Measurements from ENCODE around the gene ADAP1.

The ADAP1 gene

DNA sequence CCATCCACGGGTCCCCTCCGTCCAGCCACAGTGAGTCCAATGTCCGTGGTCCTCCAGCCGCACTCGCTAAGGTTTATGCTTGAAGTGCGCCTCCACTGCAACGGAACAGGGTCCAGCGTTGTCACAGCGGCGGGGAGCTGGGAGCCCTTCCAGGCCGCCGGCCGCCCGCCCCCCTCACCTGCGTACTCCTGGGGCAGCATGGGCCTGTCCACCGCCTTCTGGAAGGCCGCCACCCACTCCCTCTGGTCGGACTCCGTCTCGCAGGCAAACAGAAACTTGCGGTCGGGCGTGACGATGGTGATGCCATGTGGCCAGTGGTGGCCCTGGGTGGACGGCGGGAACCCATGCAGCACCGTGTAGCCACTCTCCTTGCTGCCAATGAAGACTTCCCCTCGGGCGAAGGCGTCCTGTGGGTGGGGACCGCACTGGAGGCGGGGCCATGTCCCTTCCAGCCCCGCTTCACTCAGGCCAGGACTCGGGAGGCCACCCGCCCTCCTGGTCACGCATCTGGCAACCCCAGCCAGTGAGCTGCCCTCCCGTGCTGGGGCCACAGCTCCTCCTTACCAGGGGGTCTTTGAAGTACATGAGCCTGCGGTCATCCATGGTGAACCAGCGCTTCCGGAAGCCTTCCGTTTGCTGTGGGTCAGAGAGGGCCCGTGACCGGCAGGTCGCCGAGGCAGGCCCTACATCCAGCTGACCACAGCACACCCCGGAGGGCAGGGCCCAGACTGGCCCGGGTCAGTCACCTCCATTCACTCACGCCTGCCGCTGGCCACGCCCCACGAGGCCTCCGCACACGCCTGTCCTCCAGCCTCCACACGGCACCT, 55.4 kb downstream of the ADAP1 start:
- TF ChIP-seq, protein P1, sequence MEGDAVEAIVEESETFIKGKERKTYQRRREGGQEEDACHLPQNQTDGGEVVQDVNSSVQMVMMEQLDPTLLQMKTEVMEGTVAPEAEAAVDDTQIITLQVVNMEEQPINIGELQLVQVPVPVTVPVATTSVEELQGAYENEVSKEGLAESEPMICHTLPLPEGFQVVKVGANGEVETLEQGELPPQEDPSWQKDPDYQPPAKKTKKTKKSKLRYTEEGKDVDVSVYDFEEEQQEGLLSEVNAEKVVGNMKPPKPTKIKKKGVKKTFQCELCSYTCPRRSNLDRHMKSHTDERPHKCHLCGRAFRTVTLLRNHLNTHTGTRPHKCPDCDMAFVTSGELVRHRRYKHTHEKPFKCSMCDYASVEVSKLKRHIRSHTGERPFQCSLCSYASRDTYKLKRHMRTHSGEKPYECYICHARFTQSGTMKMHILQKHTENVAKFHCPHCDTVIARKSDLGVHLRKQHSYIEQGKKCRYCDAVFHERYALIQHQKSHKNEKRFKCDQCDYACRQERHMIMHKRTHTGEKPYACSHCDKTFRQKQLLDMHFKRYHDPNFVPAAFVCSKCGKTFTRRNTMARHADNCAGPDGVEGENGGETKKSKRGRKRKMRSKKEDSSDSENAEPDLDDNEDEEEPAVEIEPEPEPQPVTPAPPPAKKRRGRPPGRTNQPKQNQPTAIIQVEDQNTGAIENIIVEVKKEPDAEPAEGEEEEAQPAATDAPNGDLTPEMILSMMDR (conservative IDR thresholded peaks at IDR 0.05), result no peak

DNA sequence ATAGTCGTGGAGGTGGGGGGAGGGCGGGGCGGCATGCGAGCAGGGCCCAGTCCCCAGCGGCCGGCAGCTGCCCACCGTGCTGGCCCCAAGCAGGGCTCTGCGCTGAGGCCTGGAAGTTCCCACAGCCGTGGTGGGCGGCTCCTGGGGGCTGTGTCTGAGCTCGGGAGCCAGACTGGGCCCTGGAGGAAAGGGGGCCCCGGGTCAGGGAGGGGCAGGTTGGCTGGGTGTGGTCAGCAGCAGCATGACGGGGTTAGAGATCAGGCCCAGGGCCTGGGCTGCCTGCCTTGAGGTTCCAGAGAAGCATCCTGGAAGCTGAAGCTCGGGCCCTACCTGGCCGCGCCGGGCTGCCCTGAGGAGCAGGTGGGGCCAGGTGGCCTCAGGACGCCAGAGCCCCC, 56.0 kb downstream of the ADAP1 start:
- TF ChIP-seq, protein P1 (conservative IDR thresholded peaks at IDR 0.05), result no peak
- H3K27ac ChIP-seq, result peak overlapping the region; percentile 51

More for the DNA sequence above, 55.4 kb downstream of the ADAP1 start:
- no peak overlapping the region for H3K27ac ChIP-seq

DNA sequence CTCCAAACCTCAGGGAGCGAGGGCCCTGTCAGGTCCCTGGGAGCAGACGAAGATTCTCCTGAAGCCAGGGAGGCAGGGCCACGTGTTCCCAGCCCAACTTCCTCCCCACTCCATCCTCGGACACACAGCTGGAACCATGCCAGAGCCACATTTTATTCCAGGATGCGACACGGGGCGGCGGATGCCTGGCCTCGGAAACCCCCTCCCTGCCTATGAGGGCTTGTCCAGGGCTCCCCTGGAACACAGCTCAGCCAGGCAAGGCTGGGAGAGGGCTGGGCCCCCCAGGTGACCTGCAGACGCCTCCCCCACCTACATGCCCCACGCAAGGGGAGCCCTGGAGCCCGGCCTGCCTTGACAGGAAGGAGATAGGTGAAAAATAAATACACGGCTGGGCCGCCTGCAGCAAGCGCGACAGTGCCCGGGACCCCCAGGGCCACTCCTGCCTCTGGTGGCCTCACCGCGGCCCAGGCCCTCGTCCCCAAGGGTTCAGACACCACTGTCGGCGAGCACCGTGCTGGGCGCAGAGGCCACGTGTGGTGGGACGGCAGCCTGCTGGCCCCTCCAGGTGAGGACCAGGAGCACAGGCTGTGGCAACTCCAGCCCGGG, 56.6 kb downstream of the ADAP1 start:
- H3K27ac ChIP-seq, result peak overlapping the region; percentile 51
- TF ChIP-seq, protein P1 (conservative IDR thresholded peaks at IDR 0.05), result no peak

DNA sequence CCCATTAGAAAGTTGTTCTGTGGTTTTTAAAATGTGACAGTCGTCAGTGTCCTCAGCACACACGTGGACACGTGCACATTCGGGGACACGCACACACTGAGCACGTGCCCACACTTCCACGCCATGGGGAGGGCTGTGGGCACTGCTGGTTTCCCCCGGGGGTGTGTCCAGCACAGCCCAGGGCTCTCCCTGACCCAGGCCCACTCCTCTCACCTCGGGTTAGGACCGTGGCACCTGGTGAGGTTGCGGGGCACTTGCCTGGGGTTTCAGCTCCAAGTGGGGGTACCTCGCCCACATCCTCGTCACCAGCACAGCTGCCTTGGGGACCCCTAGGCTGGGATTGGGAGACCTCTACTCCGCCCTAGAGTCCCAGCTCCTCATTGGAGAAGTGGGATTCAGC, 57.4 kb downstream of the ADAP1 start:
- H3K27ac ChIP-seq, result peak overlapping the region; percentile 51
- TF ChIP-seq, protein P1 (conservative IDR thresholded peaks at IDR 0.05), result no peak

DNA sequence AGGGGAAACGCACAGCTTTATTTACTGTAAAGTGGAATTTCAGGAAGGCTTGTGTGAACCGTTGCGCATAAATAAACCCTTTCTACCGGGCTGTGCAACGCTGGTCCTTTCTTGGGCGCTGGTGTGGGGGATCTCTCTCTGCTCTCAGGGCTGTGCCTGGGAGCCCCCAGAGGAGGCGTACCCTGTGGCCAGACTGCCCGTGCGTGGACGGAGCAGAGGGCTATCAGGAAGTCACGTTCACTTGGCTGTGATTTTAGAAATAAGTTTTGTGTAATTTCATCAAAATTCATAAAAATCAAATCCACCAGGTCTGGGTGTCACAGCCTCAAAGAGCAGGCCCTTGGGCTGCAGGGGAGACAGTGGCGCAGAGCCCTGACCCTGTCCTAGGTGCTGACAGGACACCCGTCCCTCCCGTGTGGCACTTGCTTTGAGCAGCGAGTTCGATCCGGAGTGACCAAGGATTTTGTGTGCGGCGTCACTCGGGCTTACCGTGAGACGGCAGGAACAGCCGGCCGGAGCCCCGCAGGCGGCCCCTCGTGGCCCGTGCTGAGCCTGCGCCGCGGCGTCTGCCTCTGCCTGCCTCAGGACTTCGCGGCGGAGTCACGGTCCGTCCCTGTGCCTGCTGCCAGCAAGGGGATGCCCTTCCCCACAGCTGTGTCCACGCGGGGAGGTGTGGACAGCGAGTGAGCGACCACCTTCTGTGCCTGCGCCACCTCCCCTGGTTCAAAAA, 58.0 kb downstream of the ADAP1 start:
- no peak overlapping the region for H3K27ac ChIP-seq
- TF ChIP-seq, protein P1 (conservative IDR thresholded peaks at IDR 0.05), result no peak

DNA sequence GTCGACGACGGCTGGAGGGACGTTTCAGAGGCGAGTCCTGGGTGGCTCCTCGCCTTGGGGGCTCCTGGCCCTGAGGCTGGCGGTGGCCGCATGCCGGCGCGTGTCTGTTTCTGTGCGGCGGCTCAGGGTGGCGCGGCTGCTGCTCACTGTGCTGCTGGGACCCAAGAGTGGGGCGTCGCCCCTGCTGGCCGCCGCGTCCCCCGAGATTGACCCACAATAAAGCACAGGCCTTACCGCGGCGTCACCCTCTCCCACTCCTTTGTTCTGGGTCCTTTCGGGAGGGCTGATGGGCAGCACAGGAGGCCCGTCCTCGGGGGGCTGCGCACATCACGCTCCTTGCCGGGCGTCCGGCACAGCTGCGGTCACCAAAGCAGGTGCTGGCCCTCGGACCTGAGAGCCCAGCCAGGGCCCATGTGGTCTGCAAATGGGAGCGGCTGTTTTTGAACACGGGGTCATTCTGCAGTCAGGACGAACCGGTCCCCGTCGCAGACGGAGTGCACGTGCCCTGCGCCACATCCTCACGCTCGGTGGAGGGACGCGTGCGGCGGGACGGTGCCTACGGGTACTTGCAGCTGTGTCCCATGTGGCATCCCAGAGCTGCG, 58.9 kb downstream of the ADAP1 start:
- TF ChIP-seq, protein P1 (conservative IDR thresholded peaks at IDR 0.05), result no peak
- no peak overlapping the region for H3K27ac ChIP-seq

All from VCaP (cell line).